Spleen (tissue), 7 donors: ENCODE results near the gene SECTM1.
A peak's percentile ranks its signal among the peaks of the same experiment; 100 is the strongest.

Source experiments
- CTCF ChIP-seq, 11 experiments: fragments of 200-600 bp in 7 of 11; fragments of 450-650 bp in 4 of 11; sonication (generic) in 4 of 11; IDR thresholded peaks in 8 of 11; conservative IDR thresholded peaks in 3 of 11; 1 replicate in 7 of 11; 2 replicates in 4 of 11; pipeline versions ENCODE4 v1.4.0 to v1.8.0; 2016 to 2021; ENCODE audit warnings: antibody characterized with exemption in 11 of 11, inconsistent platforms in 4 of 11, mild to moderate bottlenecking in 1 of 11
- POLR2A ChIP-seq, 3 donors: fragments of 450-650 bp; IDR thresholded peaks; one replicate each; pipeline ENCODE4 v1.5.1; 2017; ENCODE audit warnings: antibody characterized with exemption in 3 of 3, mild to moderate bottlenecking in 1 of 3
- POLR2AphosphoS5 ChIP-seq, 3 donors: sonication (generic); formaldehyde crosslinking; IDR thresholded peaks; one replicate each; pipeline ENCODE4 v1.5.1; 2017; ENCODE audit warnings: antibody characterized with exemption in 3 of 3
- donor health status: DM: no; HTN: no; CAD: no; lungs with moderate emphysema.
- donor health status: DM: no; HTN: no; CAD: no.
- donor health status: DM: no; HTN: no; CAD: no.

- TF ChIP-seq CTCF (IDR thresholded peaks at IDR 0.05 in 8 of 11, conservative IDR thresholded peaks at IDR 0.05 in 3 of 11) (peak; percentile 83 to 97 (median 94)), POLR2A (IDR thresholded peaks at IDR 0.05) (no peak), POLR2AphosphoS5 (IDR thresholded peaks at IDR 0.05) (peak; percentile 38 to 51 (median 40))
Observed at GRCh38 chr17:82351713-82352488, 18.3 kb upstream of the SECTM1 start.
